NK-92 (cell line): ENCODE results near the gene KCMF1.

Source experiments
- DNase-seq: peaks from one replicate; lab custom pipeline; 2025; ENCODE audit not compliant: unreplicated experiment; lab: John Stamatoyannopoulos, UW

The KCMF1 gene

DNA sequence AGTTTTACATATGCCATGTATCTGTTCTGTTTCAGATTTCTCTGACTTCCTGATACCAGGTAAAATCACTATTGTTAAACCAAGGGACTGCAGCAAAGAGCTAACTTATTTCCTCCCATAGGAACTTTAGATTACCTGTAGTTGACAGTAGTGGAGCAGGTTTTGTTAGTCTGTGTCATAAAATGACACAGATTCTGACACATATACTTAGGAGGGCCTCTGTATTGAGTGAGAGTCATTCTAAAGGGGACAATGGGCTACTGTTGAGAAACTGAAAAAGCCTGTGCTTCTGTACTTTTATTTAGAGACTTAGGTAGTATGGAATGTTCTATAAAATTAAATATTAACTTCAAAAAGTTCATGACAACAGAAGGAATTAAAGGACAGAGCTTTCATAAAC lies 48.2 kb downstream of the KCMF1 start:
- DNase-seq, result no peak

DNA sequence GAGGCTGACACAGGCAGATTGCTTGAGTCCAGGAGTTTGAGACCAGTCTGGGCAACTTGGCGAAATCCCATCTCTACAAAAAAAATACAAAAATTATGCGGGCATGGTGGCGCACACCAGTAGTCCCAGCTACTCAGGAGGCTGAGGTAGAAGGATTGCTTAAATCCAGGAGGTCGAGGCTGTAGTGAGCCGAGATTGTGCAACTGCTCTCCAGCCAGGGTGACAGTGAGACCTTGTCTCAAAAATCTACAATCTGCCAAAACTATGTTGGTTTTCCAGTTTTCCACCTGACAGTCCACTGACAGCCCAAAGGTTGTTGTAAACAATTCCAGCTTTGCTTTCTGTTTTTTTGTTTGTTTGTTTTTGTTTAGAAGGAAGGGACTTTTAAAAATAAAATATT lies 51.3 kb downstream of the KCMF1 start:
- DNase-seq, result no peak

DNA sequence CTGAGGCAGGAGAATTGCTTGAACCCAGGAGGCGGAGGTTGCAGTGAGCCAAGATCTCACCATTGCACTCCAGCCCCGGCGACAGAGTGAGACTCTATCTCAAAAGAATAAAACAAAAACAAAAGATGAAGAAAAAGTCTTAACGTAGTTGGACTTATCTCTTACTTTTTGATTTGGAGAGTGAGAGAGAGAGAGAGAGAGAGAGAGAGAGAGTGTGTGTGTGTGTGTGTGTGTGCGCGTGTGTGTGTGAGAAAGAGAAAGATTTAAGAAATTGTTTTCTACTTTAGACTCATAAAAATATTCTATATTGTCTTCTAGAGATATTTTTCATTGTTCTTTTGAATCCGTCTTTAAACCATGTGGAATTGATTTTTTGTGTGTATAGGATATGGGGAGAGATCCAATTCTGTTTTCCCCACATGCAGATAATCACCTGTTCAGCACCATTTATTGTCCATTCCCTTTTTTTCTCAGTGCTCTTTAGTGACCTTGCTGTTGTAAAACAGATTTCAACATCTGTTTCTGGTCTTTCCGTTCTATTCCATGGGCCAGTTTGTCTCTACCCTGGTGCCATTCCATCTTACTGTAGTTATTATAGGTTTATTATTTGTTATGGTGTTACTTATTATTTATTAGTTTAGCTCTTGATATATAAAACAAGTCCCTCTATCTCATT lies 53.5 kb downstream of the KCMF1 start:
- DNase-seq, result no peak

DNA sequence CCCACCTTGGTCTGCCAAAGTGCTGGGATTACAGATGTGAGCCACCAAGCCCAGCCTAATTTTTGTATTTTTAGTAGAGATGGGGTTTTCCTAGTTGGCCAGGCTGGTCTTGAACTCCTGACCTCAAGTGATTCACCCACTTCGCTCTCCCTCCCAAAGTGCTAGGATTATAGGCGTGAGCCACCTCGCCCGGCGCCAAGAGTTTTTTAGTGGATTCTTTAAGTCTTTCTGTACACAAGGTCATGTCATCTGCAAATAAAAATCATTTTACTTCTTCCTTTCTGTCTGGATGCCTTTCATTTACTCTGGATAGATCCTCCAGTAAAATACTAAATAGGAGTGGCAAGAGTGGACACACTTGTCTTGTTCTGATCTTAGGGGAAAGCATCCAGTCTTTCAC lies 61.7 kb downstream of the KCMF1 start:
- no peak for DNase-seq

DNA sequence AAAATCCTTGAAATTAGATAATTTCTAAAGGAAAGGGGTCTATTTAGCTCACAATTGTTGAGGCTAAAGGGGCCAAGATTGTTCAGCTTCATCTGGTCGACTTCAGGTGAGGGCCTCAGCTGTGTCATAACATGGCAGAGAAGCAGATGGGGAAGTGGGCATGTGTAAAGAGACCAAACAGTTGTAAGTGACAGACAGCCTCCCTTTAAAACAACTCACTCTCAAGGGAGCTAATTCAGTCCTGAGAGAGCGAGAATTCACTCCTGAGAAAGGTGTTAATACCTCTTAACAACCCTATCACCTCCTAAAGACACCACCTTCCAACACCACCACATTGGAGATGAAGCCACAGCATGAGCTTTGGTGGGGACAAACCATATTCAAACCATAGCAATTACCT lies 62.4 kb downstream of the KCMF1 start:
- no peak for DNase-seq

DNA sequence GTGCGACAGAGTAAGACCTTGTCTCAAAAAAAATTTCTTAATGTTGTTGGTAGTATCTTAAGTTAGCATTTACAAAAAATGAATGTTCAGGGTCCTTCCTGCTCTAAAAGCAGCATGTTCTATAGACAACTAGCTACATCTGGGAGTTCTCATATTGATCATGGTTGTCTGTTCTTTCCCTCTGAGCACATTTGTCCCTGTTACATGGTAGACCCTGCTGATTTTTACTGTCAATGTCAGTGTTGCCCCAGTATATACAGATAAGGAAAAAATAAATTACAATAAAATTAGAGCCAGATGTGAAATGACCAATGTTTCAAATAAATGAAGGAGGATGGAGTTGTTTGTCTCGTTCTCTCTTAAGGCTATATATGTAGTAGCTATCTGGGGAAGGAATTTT lies 63.2 kb downstream of the KCMF1 start:
- DNase-seq, result no peak

DNA sequence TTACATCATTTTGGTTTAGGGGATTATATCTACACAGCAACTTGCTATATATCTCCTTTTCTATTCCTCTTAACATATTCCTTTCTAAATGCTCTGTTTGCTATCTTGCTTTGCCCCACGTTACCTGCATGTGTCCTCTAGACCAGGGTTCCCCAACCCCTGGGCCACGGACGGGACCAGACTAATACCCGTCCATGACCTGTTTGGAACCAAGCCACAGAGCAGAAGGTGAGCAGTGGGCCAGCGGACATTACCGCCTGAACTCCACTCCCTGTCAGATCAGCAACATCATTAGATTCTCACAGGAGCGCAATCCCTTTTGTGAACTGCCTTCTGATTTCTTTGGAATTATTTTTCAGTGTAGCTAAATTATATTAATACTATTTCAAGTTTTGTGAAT lies 66.7 kb downstream of the KCMF1 start:
- DNase-seq, result no peak

DNA sequence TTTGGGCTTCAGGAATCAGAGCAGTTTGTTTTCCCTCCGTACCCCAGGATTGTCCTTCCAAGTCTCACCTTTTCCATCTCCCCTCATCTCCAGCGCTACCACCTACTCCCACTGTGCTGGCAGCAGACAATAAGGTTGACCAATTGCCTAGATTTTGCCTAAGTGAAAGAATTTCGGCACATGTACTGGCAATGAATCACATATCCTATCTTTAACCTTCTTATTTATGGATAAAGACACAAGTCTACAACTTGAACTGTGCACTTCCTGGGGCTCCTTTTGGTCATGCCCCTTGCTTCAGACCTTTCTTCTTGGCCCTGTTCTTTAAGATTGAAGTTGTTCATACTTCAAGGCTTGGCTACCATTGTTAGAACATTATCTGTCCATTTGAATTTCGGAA lies 71.4 kb downstream of the KCMF1 start:
- DNase-seq, result no peak

DNA sequence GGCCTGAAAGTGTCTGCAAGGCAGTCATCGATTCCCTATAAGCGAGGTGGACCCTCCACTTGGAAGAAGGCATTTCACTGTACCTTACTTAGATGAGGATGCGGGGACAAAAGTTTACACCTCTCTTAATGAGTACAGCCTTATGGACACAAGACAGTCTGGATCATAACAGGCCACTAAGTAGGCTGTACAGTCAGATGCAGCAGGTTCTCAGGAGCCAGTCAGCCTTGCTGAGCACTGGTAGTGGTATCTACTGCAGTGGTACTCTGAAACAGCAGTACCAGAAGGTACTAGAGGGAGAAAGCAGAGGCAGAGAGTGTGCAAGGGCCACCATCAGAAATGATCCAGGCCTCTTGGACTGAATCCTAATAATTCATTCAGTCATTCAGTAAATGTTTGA lies 77.6 kb downstream of the KCMF1 start:
- DNase-seq, result no peak

DNA sequence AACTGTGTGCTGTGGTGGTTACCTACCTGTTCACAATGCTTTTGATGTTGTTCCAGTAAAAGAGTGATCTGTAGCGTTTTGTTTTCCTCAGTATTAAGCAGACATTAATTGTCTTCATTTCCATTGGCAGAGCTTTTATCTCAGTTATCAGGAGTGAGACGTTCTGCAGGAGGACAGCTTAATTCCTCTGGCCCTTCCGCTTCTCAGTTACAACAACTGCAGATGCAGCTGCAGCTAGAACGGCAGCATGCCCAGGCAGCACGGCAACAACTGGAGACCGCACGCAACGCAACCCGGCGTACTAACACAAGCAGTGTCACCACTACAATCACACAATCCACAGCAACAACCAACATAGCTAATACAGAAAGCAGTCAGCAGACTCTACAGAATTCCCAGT lies 78.3 kb downstream of the KCMF1 start:
- no peak for DNase-seq

DNA sequence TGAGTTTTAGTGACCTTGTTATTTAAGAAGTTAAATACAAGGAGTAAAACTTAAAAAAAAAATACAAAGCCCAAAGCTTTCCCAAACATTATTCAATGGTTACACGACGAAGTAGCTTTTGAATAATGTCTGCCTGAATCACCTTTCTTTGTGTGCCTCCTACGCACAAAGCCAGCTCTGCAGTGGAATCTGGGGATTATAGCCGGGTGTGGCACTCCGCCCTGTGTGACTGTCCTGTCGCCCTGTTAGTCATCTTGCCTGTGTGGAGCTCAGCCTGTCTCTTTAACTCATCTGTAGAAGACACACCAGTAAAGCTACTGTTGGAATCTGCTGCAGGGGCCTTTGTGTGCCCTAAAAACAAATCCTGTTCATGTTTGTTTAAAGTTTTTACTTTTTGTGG lies 82.8 kb downstream of the KCMF1 start:
- no peak for DNase-seq

DNA sequence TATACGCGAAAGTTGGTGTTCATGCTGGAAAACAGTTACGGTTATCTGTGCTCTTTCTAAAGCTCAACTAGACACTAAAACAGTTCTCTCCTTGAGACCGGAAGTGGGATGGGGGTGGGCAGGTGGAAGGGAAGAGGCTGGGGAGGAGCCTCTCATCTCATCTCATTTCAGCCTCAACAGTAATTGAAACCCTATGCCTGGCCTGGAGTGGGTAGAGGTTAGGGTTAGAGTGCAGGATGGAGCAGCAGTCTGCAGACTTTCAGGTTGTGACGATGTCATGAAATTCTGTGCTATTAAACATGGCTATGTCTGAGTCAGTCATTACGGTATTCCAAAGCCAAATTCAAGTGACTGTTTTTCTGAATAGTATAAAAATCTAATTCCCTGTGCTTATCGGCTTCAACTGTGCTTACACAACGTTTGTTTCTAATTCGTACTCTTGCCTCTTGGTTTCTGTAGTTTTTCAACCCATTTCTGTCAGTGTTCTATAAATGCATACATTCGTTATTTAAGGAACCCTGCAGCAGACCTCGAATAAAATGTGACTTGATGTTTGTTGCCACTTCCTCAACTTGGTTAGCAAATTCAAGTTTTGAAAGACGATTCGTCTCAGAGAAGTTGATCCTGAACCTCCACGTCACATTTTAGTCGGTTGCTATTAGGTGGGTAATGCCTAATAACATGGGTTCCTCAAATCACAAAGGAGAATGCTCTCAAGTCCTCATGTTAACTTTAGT lies 86.4 kb downstream of the KCMF1 start:
- no peak for DNase-seq

DNA sequence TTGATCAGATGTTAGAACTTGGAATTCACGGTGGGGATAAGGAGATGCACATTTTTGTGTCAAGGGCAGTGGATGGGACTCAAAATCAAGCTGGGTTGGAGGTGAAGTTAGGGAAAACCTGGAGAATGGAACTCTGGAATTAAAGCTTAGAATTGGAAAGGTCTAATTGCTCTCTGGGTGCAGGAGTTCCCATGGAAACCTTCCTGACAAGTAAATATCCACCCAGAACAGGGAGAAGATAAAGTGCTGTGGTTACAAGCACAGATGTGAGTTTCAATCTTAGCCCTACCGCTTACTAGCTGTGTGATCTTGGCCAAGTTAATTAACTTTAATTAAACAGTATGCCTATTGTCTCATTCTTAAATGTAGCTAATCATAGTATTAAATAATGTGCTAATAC lies 90.9 kb downstream of the KCMF1 start:
- no peak for DNase-seq

DNA sequence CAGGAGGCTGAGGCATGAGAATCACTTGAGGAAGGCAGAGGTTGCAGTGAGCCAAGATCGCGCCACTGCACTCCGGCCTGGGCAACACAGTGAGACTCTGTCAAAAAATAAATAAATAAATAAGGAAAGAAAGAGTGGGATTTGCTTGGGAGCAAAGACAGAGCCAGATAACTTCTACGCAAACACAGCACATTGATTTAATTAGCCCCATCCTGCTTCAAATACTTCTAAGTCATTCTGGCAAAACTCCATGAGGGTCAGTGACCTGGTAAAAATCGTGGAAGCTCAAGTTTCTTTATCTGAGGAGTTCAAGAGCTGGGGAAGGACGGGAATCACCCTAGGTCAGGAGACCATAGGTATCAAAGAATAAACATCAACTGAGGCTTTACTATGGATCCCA lies 91.6 kb downstream of the KCMF1 start:
- no peak for DNase-seq

DNA sequence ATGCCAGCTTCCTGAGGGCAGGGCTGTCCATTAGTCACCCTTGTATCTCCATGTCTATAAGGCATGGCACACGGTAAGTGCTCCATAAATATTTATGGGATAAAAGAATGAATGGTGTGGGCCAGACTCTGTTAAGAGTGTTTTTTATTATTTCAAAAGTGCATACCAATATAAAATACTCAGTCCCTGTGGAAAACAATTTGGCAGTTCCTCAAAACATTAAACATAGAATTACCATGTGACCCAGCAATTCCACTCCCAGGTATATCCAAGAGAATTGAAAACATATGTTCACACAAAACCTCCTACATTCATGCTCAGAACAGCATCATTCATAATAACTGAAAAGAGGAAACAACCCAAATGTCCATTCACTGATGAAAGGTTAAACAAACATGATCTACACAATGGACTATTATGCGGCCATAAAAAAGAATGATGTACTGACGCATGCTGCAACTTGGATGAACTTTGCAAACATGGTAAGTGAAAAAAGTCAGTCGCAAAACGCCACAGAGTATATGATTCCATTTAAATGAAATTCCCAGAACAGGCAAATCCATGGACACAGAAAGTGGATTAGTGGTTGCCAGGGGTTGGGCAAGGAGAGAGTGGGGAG lies 93.1 kb downstream of the KCMF1 start:
- no peak for DNase-seq

DNA sequence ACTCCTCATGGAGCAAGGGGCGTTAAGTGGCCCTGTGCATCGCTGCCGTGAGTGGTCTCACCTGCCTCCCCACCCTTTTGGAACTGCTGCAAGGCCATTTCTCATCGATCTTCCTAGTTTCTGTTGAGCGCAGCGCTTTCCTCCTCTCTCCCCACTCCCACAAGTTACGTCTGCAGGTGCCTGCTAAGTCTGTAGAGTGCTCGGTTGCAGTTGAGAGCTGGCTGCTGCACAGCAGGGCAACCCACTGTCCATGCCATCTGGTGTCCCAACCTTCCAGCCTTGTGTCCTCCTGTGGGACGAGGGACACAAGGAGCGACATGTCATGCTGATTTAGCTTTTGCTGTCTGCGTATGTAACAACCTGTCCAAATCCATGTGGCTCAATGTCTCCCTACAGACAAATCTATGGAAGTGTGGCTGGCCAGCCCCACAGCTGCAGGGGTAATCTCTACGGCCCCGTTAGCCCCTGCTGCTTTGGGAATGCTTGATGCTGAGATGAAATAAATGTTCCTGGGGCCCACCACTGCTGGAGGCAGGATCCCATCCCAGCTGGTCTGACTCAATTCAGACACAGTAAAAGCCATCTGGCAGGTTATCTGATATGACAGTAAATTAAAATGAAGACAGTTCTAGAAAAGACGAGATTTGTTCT lies 94.1 kb downstream of the KCMF1 start:
- no peak for DNase-seq

DNA sequence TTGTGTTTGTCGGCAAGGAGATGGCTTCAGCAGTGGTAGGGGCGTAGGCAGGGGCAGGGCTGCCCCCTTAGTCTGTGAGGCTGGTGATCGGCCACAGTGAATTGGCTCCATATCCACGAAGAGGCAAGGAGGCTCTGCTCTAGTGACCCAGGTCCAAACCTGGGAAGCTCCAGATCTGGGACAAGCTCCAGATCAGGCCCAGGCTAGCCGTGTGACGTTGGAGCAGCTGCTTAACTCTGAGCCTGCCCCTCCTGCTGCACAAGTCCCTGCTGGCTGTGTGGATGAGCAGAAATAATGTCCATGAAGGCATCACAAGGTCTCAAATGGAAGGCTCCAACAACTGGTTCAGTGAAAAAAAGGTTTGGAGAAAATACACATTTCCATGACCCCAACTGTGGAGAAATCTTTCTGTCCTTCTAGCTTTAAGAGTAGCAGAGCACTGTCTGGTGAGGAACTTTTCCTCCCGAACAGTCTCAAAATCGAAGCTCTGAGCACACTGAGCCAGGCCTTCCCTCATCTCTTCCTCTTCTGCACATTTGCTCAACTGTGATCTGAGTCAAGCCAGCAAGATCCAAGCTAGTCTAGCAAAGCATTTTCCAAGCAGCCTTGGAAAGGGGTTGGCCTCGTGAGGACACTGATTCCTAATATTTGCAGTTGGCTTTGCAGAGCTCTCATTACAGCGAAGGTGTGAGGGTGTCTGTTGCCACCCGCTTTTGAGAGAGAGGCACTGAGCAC lies 95.2 kb downstream of the KCMF1 start:
- no peak for DNase-seq

DNA sequence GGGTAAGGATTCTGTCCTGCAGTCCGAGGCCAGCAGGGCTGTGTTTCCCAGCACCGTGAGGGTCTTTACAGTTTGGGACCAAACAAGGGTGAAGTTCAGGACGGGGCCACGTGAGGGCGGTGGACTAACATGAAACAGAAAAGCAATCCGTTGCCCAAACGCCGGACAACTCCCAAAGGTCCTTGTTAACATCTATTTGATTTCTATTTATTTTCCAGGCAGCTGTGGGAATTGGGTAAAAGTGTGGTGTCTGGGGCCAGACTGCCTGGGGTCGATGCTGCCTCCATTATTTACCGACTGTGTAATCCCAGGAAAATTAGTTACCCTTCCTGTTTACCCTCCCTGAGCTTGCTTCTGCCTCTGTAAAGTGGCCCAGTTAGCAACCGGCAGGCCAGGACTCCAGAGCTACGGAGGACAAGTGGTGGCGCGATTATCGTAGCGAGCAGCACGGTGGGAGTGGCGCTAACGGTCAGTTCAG lies 96.0 kb downstream of the KCMF1 start:
- no peak for DNase-seq

DNA sequence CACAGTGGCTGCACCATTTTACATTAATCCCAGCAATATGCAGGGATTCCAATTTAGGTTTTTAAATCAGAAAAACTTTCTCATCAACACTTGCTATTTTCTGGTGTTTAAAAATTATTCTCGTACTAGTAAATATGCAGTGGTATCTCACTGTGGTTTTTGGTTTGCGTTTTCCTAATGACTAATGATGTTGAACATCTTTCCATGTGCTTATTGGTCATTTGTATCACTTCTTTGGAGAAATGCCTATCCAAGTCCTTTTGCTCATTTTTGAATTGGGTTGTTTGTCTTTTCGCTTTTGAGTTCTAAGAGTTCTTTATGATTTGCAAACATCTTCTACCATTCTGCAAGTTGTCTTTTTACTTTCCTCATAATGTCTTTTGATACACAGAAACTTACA lies 100.1 kb downstream of the KCMF1 start:
- no peak for DNase-seq

DNA sequence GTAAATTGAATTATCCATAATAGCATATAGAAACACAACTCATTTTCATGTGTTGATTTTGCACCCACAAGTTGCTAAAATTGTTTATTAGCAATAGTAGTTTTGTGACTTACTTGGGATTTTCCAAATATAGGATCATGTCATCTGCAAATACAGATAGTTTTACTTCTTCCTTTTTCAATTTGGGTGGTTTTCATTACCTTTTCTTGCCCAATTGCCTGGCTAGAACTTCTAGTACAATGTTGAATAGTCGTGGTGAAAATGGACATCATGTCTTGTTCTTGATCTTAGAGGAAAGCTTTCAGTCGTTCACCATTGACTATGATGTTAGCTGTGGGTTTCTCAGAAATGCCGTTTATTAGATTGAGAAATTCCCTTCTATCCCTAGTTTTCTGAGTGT lies 102.1 kb downstream of the KCMF1 start:
- DNase-seq, result no peak

DNA sequence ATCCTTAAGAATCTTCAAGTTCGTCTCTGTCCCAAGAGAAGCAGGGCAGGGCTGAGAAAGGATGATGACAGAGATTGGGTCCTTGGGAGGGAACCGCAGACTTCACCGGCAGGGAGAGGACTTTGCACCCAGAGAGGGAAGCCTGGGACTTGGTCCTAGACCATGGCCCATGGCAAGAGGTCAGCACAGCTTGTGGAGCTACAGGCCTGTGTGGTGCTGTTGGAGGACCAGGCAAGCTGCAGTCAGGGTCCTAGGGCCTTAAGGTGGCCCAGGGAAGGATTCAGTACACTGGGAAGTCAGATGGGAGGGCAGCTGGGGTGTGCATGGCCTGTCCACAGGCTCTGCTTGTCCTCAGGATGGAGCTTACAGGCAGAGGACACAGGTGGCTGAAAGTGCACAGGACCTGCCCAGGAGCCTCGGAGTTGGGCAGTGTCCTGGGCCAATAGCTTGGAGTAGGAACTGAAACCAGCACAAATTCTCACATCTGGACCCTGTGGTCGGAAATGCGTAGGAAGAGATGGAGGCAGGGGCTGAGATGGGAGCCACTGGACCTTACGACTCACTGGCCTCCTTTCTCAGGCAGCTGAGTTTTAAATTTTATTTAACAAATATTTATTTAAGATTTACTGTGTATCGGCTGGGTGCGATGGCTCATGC lies 105.8 kb downstream of the KCMF1 start:
- DNase-seq, result no peak
